Mesodermal cell (in vitro differentiated cells): ENCODE results near the gene TNFAIP8.

Experiments
- H3K27ac ChIP-seq: 2 replicates; pipeline ENCODE4 v1.7.0; 2013; ENCODE audit warnings: mild to moderate bottlenecking, low read depth, low read length, moderate library complexity; ENCODE audit not compliant: severe bottlenecking
- H3K36me3 ChIP-seq: 2 replicates; pipeline ENCODE4 v1.7.1; 2013; ENCODE audit warnings: mild to moderate bottlenecking, low read length, moderate library complexity; ENCODE audit not compliant: control insufficient read depth, insufficient read depth
- H3K4me1 ChIP-seq: one replicate; pipeline ENCODE4 v1.7.1; 2013; ENCODE audit warnings: mild to moderate bottlenecking, low read length; ENCODE audit not compliant: insufficient read depth, control insufficient read depth, poor library complexity, severe bottlenecking
- H3K4me3 ChIP-seq: 2 replicates; pipeline ENCODE4 v1.7.0; 2013; ENCODE audit warnings: low read length, control low read depth, mild to moderate bottlenecking; ENCODE audit not compliant: insufficient read depth, poor library complexity, severe bottlenecking; ENCODE audit errors: extremely low read depth
- H3K9me3 ChIP-seq: 2 replicates; pipeline ENCODE4 v1.7.1; 2013; ENCODE audit warnings: mild to moderate bottlenecking, low read length, moderate library complexity; ENCODE audit not compliant: control insufficient read depth
- WGBS, 2 experiments: methylation state at CpG; one replicate each; pipeline ENCODE4 v1.1.5; 2013; ENCODE audit warnings: missing lambda C conversion rate in 2 of 2; ENCODE audit not compliant: insufficient coverage in 2 of 2; 5-methylcytosine and 5-hydroxymethylcytosine counted together

TNFAIP8 gene

DNA sequence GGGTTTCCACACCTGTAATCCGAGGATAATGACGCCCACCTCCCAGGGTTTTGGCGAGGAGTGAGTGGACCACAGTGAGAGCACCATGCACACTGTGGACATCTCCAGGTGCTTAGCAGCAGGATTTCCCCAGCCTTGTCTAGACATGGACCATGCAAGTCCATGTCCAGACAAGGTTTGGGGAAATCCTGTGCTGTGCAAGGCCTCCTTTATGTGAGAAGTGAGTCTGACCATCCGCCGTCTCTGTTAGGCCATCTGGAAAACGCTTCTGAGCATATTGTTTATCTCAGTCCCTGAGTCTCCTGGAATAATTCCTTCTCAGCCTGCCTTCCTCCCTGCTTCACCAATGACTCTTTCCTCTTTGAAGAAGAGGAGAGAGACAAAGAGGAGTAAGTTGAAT lies 26.2 kb upstream of the TNFAIP8 start:
- no peak overlapping the region for H3K4me3 ChIP-seq
- peaks cover 57% of the 10 kb centered on the region for H3K4me1 ChIP-seq
- H3K27ac ChIP-seq: peak overlapping the region; percentile 30
- no peaks in the 10 kb centered on the region for H3K36me3 ChIP-seq
- WGBS, 2 experiments: 95 to 100% methylated on average over 6 of the region's 6 CpGs
- no peaks in the 10 kb centered on the region for H3K9me3 ChIP-seq

GRCh38 chr5:119330367-119331183 lies 25.2 kb upstream of the TNFAIP8 start:
- Histone ChIP-seq H3K4me1 (peaks cover 50% of the 10 kb centered on the region), H3K9me3 (no peaks in the 10 kb centered on the region), H3K36me3 (no peaks in the 10 kb centered on the region), H3K4me3 (no peak overlapping the region), H3K27ac (no peak overlapping the region)
- WGBS, 2 experiments: 88 to 94% methylated on average over 7 to 8 of the region's 9 CpGs

DNA sequence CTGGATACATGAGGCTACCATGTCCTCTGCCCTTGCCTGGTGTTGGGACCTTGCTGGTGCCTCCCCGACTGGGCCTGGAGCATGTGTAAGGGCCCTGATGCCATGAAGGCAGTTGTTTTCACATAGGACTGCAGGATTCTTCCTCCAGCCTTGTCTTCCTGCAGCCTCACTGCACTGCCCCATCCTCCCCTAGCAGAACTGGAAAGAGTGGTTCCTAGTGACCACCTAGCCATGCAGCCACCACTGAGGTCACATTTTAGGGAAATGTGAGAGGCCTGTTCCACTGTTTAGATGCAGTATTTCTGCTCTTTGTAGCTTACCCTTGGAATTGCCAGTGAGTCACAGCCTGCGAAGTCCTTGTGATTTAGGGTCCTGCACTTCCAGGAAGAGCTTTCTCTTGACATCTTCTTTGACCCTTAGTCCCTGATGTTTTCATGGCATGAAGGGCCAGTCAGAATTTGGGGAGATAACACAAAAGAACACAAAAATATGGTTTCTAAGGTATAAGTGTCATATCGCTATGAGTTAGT lies 24.2 kb upstream of the TNFAIP8 start:
- Histone ChIP-seq H3K27ac (no peak overlapping the region), H3K4me3 (no peak overlapping the region), H3K9me3 (no peaks in the 10 kb centered on the region), H3K36me3 (no peaks in the 10 kb centered on the region), H3K4me1 (peaks cover 43% of the 10 kb centered on the region)
- WGBS, 2 experiments: 95 to 100% methylated on average over 2 to 3 of the region's 3 CpGs

DNA sequence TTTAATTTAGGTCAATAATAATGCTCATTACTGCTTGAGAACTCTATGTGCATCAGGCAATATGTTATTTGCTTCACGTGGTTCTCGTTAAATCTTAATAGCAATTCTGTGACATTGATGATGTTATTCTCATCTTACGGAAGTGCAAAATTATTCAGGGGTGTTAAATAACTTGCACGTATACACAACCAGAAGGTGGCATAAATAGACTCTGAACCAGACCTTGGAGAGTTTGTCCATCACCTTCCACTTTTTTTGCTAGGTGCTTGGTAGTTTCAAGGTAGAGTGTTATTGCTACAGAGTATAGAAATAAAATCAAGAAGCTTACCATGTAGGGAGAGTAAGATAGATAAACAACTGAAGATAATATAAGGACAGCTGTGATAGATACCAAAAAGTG lies 23.6 kb upstream of the TNFAIP8 start:
- Histone ChIP-seq H3K36me3 (no peaks in the 10 kb centered on the region), H3K4me1 (peaks cover 37% of the 10 kb centered on the region), H3K4me3 (no peak overlapping the region), H3K27ac (no peak overlapping the region), H3K9me3 (no peaks in the 10 kb centered on the region)
- WGBS, 2 experiments: 91 to 96% methylated on average over 3 to 4 of the region's 4 CpGs

DNA sequence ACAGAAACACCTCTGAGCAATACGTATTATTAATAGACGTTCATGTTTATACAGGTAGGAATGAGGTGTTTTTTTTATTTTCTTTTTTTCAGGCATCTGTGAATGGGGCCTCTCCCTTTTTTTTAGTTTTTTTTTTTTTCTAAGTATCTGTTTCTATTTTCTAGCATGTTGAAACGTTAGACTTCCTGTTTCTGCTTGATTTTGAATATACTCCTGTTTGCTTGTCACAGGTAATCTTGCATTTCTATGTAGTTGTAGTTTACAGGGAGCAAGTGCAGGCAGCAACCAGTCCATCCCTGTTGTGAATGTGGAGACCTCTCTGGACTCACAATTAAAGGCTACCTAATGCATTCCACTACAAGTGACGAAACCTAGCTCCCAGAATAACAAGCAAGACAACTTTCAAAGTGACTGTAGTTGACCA lies 22.8 kb upstream of the TNFAIP8 start:
- WGBS, 2 experiments: no CpG with 5 or more reads among the region's 4 CpGs
- Histone ChIP-seq H3K9me3 (no peaks in the 10 kb centered on the region), H3K27ac (no peak overlapping the region), H3K4me3 (no peak overlapping the region), H3K36me3 (no peaks in the 10 kb centered on the region), H3K4me1 (peaks cover 35% of the 10 kb centered on the region)

DNA sequence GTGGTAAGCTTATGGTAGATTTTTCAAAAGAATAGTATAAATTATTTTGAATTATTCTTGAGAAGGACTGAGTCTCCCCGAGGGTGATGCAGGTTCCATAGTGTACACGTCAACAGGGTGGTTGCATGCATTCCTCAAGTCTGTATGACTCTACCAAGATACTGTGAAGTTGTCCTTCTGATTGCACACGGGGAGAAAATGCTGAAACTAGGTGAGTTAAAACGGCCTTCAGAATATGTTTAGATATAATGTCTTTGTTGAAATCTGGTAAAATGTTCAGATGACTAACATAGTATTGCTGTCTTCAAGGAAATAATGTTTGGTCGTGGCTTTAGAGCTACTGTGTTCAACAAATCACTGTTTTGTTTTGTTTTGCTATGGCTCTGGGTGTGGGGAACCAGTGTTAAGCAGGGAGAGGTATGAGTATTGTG lies 22.4 kb upstream of the TNFAIP8 start:
- Histone ChIP-seq H3K27ac (no peak overlapping the region), H3K4me3 (no peak overlapping the region), H3K4me1 (peaks cover 30% of the 10 kb centered on the region), H3K9me3 (no peaks in the 10 kb centered on the region), H3K36me3 (no peaks in the 10 kb centered on the region)
- 83 to 88% methylated on average over 4 to 5 of the region's 5 CpGs for WGBS, 2 experiments

GRCh38 chr5:119335261-119335677 lies 20.6 kb upstream of the TNFAIP8 start:
- no peaks in the 10 kb centered on the region for H3K36me3 ChIP-seq
- H3K27ac ChIP-seq: no peak overlapping the region
- no peak overlapping the region for H3K4me3 ChIP-seq
- H3K9me3 ChIP-seq: no peaks in the 10 kb centered on the region
- 82 to 83% methylated on average over 1 to 4 of the region's 4 CpGs for WGBS, 2 experiments
- H3K4me1 ChIP-seq: peaks cover 12% of the 10 kb centered on the region

DNA sequence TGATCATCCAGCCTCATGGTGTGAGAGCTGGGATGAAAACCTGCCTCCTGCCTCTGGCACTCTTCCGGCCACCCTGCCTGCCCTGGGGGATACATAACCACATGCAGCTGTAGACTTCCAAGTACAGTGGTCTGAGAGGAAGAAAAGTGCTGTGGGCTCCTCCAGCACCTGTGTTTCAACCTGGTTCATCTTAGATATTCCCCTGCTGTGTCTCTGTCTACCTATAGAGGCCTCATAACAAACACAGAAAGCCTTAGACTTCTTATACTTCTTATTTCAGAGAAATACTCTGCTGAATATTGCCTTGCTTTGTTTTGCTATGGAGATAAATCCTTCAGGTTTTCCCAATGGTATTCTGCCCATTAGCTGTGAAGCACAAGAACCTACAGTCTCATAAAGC lies 19.6 kb upstream of the TNFAIP8 start:
- 90 to 100% methylated on average over 1 of the region's 1 CpG for WGBS, 2 experiments
- Histone ChIP-seq H3K4me1 (peaks cover 12% of the 10 kb centered on the region), H3K36me3 (no peaks in the 10 kb centered on the region), H3K27ac (no peak overlapping the region), H3K4me3 (no peak overlapping the region), H3K9me3 (no peaks in the 10 kb centered on the region)

DNA sequence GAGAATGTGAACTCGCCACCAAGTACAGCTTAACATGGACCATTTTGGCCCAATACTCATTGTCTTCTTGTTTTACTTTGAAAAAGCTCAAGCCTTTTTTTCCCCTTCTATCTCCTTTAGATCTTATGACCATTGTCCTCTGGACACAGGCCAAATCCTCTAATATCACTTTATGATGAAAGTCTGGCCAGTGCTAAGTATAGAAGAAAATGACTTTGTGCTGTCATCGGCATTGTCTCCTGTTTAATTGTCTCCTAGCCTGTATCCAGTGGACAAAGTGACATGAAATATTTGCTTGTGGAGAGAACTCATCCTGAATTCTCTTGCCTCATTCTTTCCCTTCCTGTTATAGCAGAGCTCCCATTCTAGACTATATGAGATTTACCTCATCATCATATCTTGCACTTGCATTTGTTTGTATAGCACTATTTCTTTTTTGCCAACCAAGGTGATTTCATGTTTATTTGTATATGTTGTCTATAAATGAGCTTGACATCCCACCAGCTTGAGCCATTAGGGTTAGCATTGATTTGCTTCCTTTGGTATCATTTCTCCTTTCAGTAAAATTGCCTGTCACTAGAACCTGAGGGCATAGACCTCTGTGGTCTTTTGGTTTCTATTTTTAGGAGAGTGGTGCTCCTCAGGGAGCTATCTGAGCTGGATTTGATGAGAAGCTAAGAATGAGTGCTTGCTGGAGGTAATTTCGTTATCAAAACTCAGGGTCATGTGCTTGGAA lies 18.8 kb upstream of the TNFAIP8 start:
- no peaks in the 10 kb centered on the region for H3K9me3 ChIP-seq
- H3K4me3 ChIP-seq: no peak overlapping the region
- H3K36me3 ChIP-seq: no peaks in the 10 kb centered on the region
- no peak overlapping the region for H3K27ac ChIP-seq
- peaks cover 10% of the 10 kb centered on the region for H3K4me1 ChIP-seq
- WGBS, 2 experiments: 100% methylated on average over 1 of the region's 3 CpGs; no CpG with 5 or more reads in 1 of the 2 experiments

GRCh38 chr5:119338326-119338946 lies 17.4 kb upstream of the TNFAIP8 start:
- no peaks in the 10 kb centered on the region for H3K36me3 ChIP-seq
- 95% methylated on average over 3 of the region's 4 CpGs; no CpG with 5 or more reads in 1 of the 2 experiments for WGBS, 2 experiments

More at GRCh38 chr5:119338326-119338946, 17.4 kb upstream of the TNFAIP8 start:
- H3K4me3 ChIP-seq: no peak overlapping the region
- peaks cover 10% of the 10 kb centered on the region for H3K4me1 ChIP-seq
- no peaks in the 10 kb centered on the region for H3K9me3 ChIP-seq
- no peak overlapping the region for H3K27ac ChIP-seq
